ENCODE results near the gene KSR2.

DNA sequence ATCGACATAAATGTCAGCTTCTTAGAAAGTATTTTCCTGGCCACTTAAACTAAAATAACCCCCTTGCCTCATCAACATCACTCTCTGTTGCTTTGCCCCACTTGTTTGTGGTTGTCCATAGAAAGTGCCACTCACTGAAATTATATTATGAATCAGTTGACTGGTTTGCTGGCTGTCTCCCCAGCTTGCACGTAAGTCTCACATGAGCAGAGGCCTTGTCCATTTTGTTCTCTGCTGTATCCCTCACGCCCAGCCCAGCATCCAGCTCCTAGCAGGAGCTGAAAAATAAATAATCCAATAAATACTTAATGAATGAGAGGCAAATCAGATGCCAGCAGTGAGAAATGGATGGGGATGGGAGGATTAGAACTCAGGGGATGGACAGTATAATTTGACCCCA lies 159.3 kb downstream of the KSR2 start:
- TF ChIP-seq, protein P1, sequence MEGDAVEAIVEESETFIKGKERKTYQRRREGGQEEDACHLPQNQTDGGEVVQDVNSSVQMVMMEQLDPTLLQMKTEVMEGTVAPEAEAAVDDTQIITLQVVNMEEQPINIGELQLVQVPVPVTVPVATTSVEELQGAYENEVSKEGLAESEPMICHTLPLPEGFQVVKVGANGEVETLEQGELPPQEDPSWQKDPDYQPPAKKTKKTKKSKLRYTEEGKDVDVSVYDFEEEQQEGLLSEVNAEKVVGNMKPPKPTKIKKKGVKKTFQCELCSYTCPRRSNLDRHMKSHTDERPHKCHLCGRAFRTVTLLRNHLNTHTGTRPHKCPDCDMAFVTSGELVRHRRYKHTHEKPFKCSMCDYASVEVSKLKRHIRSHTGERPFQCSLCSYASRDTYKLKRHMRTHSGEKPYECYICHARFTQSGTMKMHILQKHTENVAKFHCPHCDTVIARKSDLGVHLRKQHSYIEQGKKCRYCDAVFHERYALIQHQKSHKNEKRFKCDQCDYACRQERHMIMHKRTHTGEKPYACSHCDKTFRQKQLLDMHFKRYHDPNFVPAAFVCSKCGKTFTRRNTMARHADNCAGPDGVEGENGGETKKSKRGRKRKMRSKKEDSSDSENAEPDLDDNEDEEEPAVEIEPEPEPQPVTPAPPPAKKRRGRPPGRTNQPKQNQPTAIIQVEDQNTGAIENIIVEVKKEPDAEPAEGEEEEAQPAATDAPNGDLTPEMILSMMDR (conservative IDR thresholded peaks at IDR 0.05; ENCODE audit: low read depth, low read length), result no peak
- no peak for TF ChIP-seq EZH2 (IDR thresholded peaks at IDR 0.05; ENCODE audit: borderline replicate concordance, low read depth, low read length, poor library complexity, severe bottlenecking)

Data from A673 (cell line).